GM21529 (cell line): ENCODE data around the gene FAM174B.

Source experiments
- ATAC-seq: cut with Tn5 transposase; IDR thresholded peaks from one replicate; pipeline ENCODE4 v1.9.1; 2021; ENCODE audit not compliant: unreplicated experiment

FAM174B gene

GRCh38 chr15:92602267-92602593 is 53.3 kb downstream of the FAM174B start:
- ATAC-seq: no peak

- no peak for ATAC-seq
Observed at GRCh38 chr15:92601592-92602266, 53.8 kb downstream of the FAM174B start.

GRCh38 chr15:92600856-92601255 is 54.7 kb downstream of the FAM174B start:
- no peak for ATAC-seq

- no peak for ATAC-seq
Observed at GRCh38 chr15:92599394-92599970, 56.1 kb downstream of the FAM174B start.

- ATAC-seq: no peak
Observed at GRCh38 chr15:92597548-92597947, 58.0 kb downstream of the FAM174B start.

GRCh38 chr15:92596623-92597022 is 59.0 kb downstream of the FAM174B start:
- no peak for ATAC-seq

- no peak for ATAC-seq
Observed at GRCh38 chr15:92595506-92596381, 59.8 kb downstream of the FAM174B start.

GRCh38 chr15:92591275-92591674 is 64.3 kb downstream of the FAM174B start:
- no peak for ATAC-seq

- no peak for ATAC-seq
Observed at GRCh38 chr15:92586966-92587365, 68.6 kb downstream of the FAM174B start.

GRCh38 chr15:92586383-92586942 is 69.1 kb downstream of the FAM174B start:
- no peak for ATAC-seq

GRCh38 chr15:92584105-92584504 is 71.5 kb downstream of the FAM174B start:
- no peak for ATAC-seq

GRCh38 chr15:92583096-92584034 is 72.2 kb downstream of the FAM174B start:
- ATAC-seq: no peak

GRCh38 chr15:92582206-92582605 is 73.4 kb downstream of the FAM174B start:
- no peak for ATAC-seq

- ATAC-seq: no peak
Observed at GRCh38 chr15:92580933-92581445, 74.6 kb downstream of the FAM174B start.

- ATAC-seq: no peak
Observed at GRCh38 chr15:92580521-92580920, 75.1 kb downstream of the FAM174B start.

- no peak for ATAC-seq
Observed at GRCh38 chr15:92579931-92580470, 75.6 kb downstream of the FAM174B start.

GRCh38 chr15:92579486-92579885 is 76.1 kb downstream of the FAM174B start:
- ATAC-seq: no peak

GRCh38 chr15:92578096-92578835 is 77.3 kb downstream of the FAM174B start:
- ATAC-seq: no peak

- no peak for ATAC-seq
Observed at GRCh38 chr15:92576597-92577200, 78.9 kb downstream of the FAM174B start.
